Trophoblast cell (in vitro differentiated cells and primary cell): ENCODE measurements around the gene BTD.

Source experiments
- DNase-seq, 2 donors: peaks; one replicate each; pipeline ENCODE4 v3.0.0-alpha.2; 2016
- H2AFZ ChIP-seq: 2 replicates; pipeline ENCODE4 v1.6.1; 2013; ENCODE audit warnings: low read length, moderate library complexity, mild to moderate bottlenecking; ENCODE audit not compliant: insufficient read depth, poor library complexity
- H2AK5ac ChIP-seq: 2 replicates; pipeline ENCODE4 v1.6.1; 2013; ENCODE audit warnings: mild to moderate bottlenecking, low read length
- H2BK120ac ChIP-seq: 2 replicates; pipeline ENCODE4 v1.6.1; 2013; ENCODE audit warnings: low read length, mild to moderate bottlenecking, moderate library complexity; ENCODE audit not compliant: insufficient read depth, poor library complexity
- H2BK12ac ChIP-seq: 2 replicates; pipeline ENCODE4 v1.6.1; 2013; ENCODE audit warnings: mild to moderate bottlenecking, low read length, moderate library complexity
- H2BK5ac ChIP-seq: 2 replicates; pipeline ENCODE4 v1.6.1; 2013; ENCODE audit warnings: low read length, low read depth, moderate library complexity, mild to moderate bottlenecking; ENCODE audit not compliant: poor library complexity
- H3K14ac ChIP-seq: 2 replicates; pipeline ENCODE4 v1.6.1; 2013; ENCODE audit warnings: mild to moderate bottlenecking, low read length
- H3K18ac ChIP-seq: 2 replicates; pipeline ENCODE4 v1.6.1; 2013; ENCODE audit warnings: mild to moderate bottlenecking, low read length
- H3K23ac ChIP-seq: 2 replicates; pipeline ENCODE4 v1.6.1; 2013; ENCODE audit warnings: low read length
- H3K27ac ChIP-seq: 2 replicates; pipeline ENCODE4 v1.5.1; 2013; ENCODE audit warnings: low read depth, mild to moderate bottlenecking, inconsistent platforms, low read length, moderate library complexity
- H3K27me3 ChIP-seq: 2 replicates; pipeline ENCODE4 v1.6.1; 2013; ENCODE audit warnings: inconsistent platforms, mild to moderate bottlenecking, low read length, moderate library complexity; ENCODE audit not compliant: insufficient read depth
- H3K36me3 ChIP-seq, 2 experiments: 1 replicate in 1 of 2; 2 replicates in 1 of 2; pipeline ENCODE4 v1.6.1; 2013; ENCODE audit warnings: low read length in 2 of 2, mild to moderate bottlenecking in 2 of 2, moderate library complexity in 1 of 2; ENCODE audit not compliant: insufficient read depth in 2 of 2, control insufficient read depth in 1 of 2
- H3K4ac ChIP-seq: 2 replicates; pipeline ENCODE4 v1.6.1; 2013; ENCODE audit warnings: low read depth, mild to moderate bottlenecking, low read length, moderate library complexity
- H3K4me1 ChIP-seq, 2 experiments: 1 replicate in 1 of 2; 2 replicates in 1 of 2; pipeline ENCODE4 v1.6.1; 2013; ENCODE audit warnings: low read length in 2 of 2, mild to moderate bottlenecking in 2 of 2, moderate library complexity in 1 of 2; ENCODE audit not compliant: insufficient read depth in 2 of 2, control insufficient read depth in 1 of 2
- H3K4me2 ChIP-seq: 2 replicates; pipeline ENCODE4 v1.6.1; 2013; ENCODE audit warnings: inconsistent platforms, mild to moderate bottlenecking, low read length, moderate library complexity
- H3K4me3 ChIP-seq: 2 replicates; pipeline ENCODE4 v1.5.1; 2013; ENCODE audit warnings: mild to moderate bottlenecking, low read depth, low read length, inconsistent platforms
- H3K79me1 ChIP-seq: one replicate; pipeline ENCODE4 v1.6.1; 2013; ENCODE audit warnings: low read length
- H3K79me2 ChIP-seq: 2 replicates; pipeline ENCODE4 v1.6.1; 2013; ENCODE audit warnings: low read length, mild to moderate bottlenecking; ENCODE audit not compliant: control insufficient read depth, insufficient read depth, poor library complexity
- H3K9ac ChIP-seq: 2 replicates; pipeline ENCODE4 v1.6.1; 2013; ENCODE audit warnings: mild to moderate bottlenecking, low read length
- H3K9me3 ChIP-seq: 2 replicates; pipeline ENCODE4 v1.6.1; 2013; ENCODE audit warnings: low read depth, mild to moderate bottlenecking, control low read depth, inconsistent platforms, low read length; ENCODE audit not compliant: insufficient read depth
- H4K12ac ChIP-seq: 2 replicates; pipeline ENCODE4 v1.6.1; 2013; ENCODE audit warnings: low read depth, mild to moderate bottlenecking, low read length, moderate library complexity
- H4K8ac ChIP-seq: 2 replicates; pipeline ENCODE4 v1.6.1; 2013; ENCODE audit warnings: low read depth, mild to moderate bottlenecking, low read length, moderate library complexity
- H4K91ac ChIP-seq: one replicate; pipeline ENCODE4 v1.6.1; 2013; ENCODE audit warnings: low read depth, mild to moderate bottlenecking, low read length, moderate library complexity
- WGBS: extraction: QIAGEN DNeasy Blood & Tissue Kit; methylation state at CpG from one replicate; pipeline ENCODE4 v1.1.7; 2013; ENCODE audit warnings: missing lambda C conversion rate; ENCODE audit not compliant: insufficient read length, insufficient coverage; ENCODE audit errors: extremely low coverage; 5-methylcytosine and 5-hydroxymethylcytosine counted together

Gene BTD

GRCh38 chr3:15572138-15572537 is 29.4 kb upstream of the BTD start:
- DNase-seq, result no peak
- Histone ChIP-seq H3K4me1 (no peaks in the 10 kb centered on the region), H3K9ac (no peak overlapping the region), H4K91ac (no peak overlapping the region), H3K36me3 (peaks cover 4 to 7% of the 10 kb centered on the region in 2 experiments), H3K79me1 (no peaks in the 10 kb centered on the region), H4K12ac (no peak overlapping the region), H2BK12ac (no peak overlapping the region), H3K4me3 (no peak overlapping the region), H2BK120ac (no peak overlapping the region), H3K79me2 (no peaks in the 10 kb centered on the region), H2AFZ (no peak overlapping the region), H2AK5ac (no peak overlapping the region), H3K27me3 (no peaks in the 10 kb centered on the region), H3K27ac (no peak overlapping the region), H4K8ac (no peak overlapping the region), H2BK5ac (no peak overlapping the region), H3K9me3 (no peaks in the 10 kb centered on the region), H3K4ac (no peak overlapping the region), H3K18ac (no peak overlapping the region), H3K4me2 (no peak overlapping the region), H3K14ac (no peak overlapping the region), H3K23ac (no peak overlapping the region)
- no CpG with 5 or more reads among the region's 4 CpGs for WGBS

- no CpG with 5 or more reads among the region's 5 CpGs for WGBS
- no peaks in the 10 kb centered on the region for H3K4me1 ChIP-seq
- no peak overlapping the region for H3K4me3 ChIP-seq
- DNase-seq, result no peak
- no peak overlapping the region for H4K91ac ChIP-seq
- no peaks in the 10 kb centered on the region for H3K79me2 ChIP-seq
- no peak overlapping the region for H2BK12ac ChIP-seq
- no peak overlapping the region for H3K14ac ChIP-seq
- H2AK5ac ChIP-seq, result no peak overlapping the region
- H3K27ac ChIP-seq, result no peak overlapping the region
- no peak overlapping the region for H2AFZ ChIP-seq
- H2BK5ac ChIP-seq, result no peak overlapping the region
- no peaks in the 10 kb centered on the region for H3K79me1 ChIP-seq
- no peak overlapping the region for H3K18ac ChIP-seq
- no peaks in the 10 kb centered on the region for H3K9me3 ChIP-seq
- no peak overlapping the region for H2BK120ac ChIP-seq
- H3K23ac ChIP-seq, result no peak overlapping the region
- no peak overlapping the region for H3K4me2 ChIP-seq
- no peak overlapping the region for H4K8ac ChIP-seq
- H3K4ac ChIP-seq, result no peak overlapping the region
- no peak overlapping the region for H3K9ac ChIP-seq
- no peaks in the 10 kb centered on the region for H3K27me3 ChIP-seq
- peaks cover 0 to 2% of the 10 kb centered on the region in 2 experiments for H3K36me3 ChIP-seq
- H4K12ac ChIP-seq, result no peak overlapping the region
Observed at GRCh38 chr3:15575446-15575845, 26.1 kb upstream of the BTD start.

GRCh38 chr3:15576475-15576874 is 25.1 kb upstream of the BTD start:
- H4K12ac ChIP-seq, result no peak overlapping the region
- no peak overlapping the region for H3K4ac ChIP-seq
- no peaks in the 10 kb centered on the region for H3K79me1 ChIP-seq
- no peak overlapping the region for H3K18ac ChIP-seq
- no peak overlapping the region for H3K27ac ChIP-seq
- no peak for DNase-seq
- H4K91ac ChIP-seq, result no peak overlapping the region
- no peak overlapping the region for H2BK5ac ChIP-seq
- no peak overlapping the region for H2AK5ac ChIP-seq
- H3K36me3 ChIP-seq, result peaks cover 0 to 2% of the 10 kb centered on the region in 2 experiments
- H3K14ac ChIP-seq, result no peak overlapping the region
- H2BK12ac ChIP-seq, result no peak overlapping the region
- no peaks in the 10 kb centered on the region for H3K79me2 ChIP-seq
- H3K9me3 ChIP-seq, result no peaks in the 10 kb centered on the region
- H3K9ac ChIP-seq, result no peak overlapping the region
- H3K27me3 ChIP-seq, result no peaks in the 10 kb centered on the region
- no peak overlapping the region for H3K4me2 ChIP-seq
- H3K4me1 ChIP-seq, result no peaks in the 10 kb centered on the region
- H4K8ac ChIP-seq, result no peak overlapping the region
- no CpG with 5 or more reads among the region's 3 CpGs for WGBS
- H3K4me3 ChIP-seq, result no peak overlapping the region
- H2AFZ ChIP-seq, result no peak overlapping the region
- no peak overlapping the region for H3K23ac ChIP-seq
- no peak overlapping the region for H2BK120ac ChIP-seq

- H3K18ac ChIP-seq, result no peak overlapping the region
- H3K4me2 ChIP-seq, result no peak overlapping the region
- no peak overlapping the region for H3K4me3 ChIP-seq
- no peaks in the 10 kb centered on the region for H3K79me1 ChIP-seq
- H2BK12ac ChIP-seq, result no peak overlapping the region
- H3K23ac ChIP-seq, result no peak overlapping the region
- H3K4ac ChIP-seq, result no peak overlapping the region
- no peak overlapping the region for H3K9ac ChIP-seq
- H3K27ac ChIP-seq, result no peak overlapping the region
- H2AFZ ChIP-seq, result no peak overlapping the region
- H3K36me3 ChIP-seq, result peaks cover 0 to 4% of the 10 kb centered on the region in 2 experiments
- no peaks in the 10 kb centered on the region for H3K27me3 ChIP-seq
- no peak overlapping the region for H4K91ac ChIP-seq
- no peak overlapping the region for H4K8ac ChIP-seq
- no peak overlapping the region for H3K14ac ChIP-seq
- no peak for DNase-seq
- H2BK120ac ChIP-seq, result no peak overlapping the region
- no peak overlapping the region for H2BK5ac ChIP-seq
- H3K79me2 ChIP-seq, result no peaks in the 10 kb centered on the region
- WGBS, result no CpG with 5 or more reads among the region's 3 CpGs
- no peak overlapping the region for H4K12ac ChIP-seq
- no peaks in the 10 kb centered on the region for H3K4me1 ChIP-seq
- no peaks in the 10 kb centered on the region for H3K9me3 ChIP-seq
- no peak overlapping the region for H2AK5ac ChIP-seq
Observed at GRCh38 chr3:15578289-15578867, 23.2 kb upstream of the BTD start.
